Skeletal muscle tissue (tissue), 4 donors: Measurements from ENCODE around the gene LMBRD2. TPM values are rescaled to one million over a fixed set of nuclear protein-coding genes. Genes with fewer than 3 reads are reported as not detected.

Source experiments
- H3K27ac ChIP-seq: one replicate; pipeline ENCODE4 v1.7.0; 2013; ENCODE audit warnings: mild to moderate bottlenecking, low read depth, low read length, inconsistent platforms
- H3K27me3 ChIP-seq, 3 donors: one replicate each; pipeline ENCODE4 v1.7.0; 2013; ENCODE audit warnings: low read length in 3 of 3; ENCODE audit not compliant: control insufficient read depth in 3 of 3, insufficient read depth in 3 of 3
- H3K36me3 ChIP-seq, 3 donors: one replicate each; pipeline ENCODE4 v1.7.0; 2013; ENCODE audit warnings: low read length in 3 of 3; ENCODE audit not compliant: control insufficient read depth in 3 of 3, insufficient read depth in 3 of 3
- H3K4me1 ChIP-seq, 3 donors: one replicate each; pipeline ENCODE4 v1.7.0; 2013; ENCODE audit warnings: low read length in 3 of 3, mild to moderate bottlenecking in 3 of 3; ENCODE audit not compliant: control insufficient read depth in 3 of 3, insufficient read depth in 3 of 3
- H3K4me3 ChIP-seq, 3 donors: one replicate each; pipeline ENCODE4 v1.7.0; 2013; ENCODE audit warnings: low read length in 3 of 3
- H3K9ac ChIP-seq, 3 donors: one replicate each; pipeline ENCODE4 v1.7.0; 2013; ENCODE audit warnings: low read length in 3 of 3, mild to moderate bottlenecking in 3 of 3, moderate library complexity in 2 of 3, low read depth in 1 of 3
- H3K9me3 ChIP-seq, 3 donors: one replicate each; pipeline ENCODE4 v1.7.0; 2013; ENCODE audit warnings: low read length in 3 of 3; ENCODE audit not compliant: control insufficient read depth in 3 of 3
- total RNA-seq: library from RNA; depleted of rRNA; stranded (reverse); fragments of >200 nt; gene quantifications from one replicate; pipeline ENCODE4 v1.2.3, GENCODE V29; 2014
- donor health status: Osteomylitis.

Gene LMBRD2
- total RNA-seq, 1 donor from 2014 or later: 13.0 TPM

DNA sequence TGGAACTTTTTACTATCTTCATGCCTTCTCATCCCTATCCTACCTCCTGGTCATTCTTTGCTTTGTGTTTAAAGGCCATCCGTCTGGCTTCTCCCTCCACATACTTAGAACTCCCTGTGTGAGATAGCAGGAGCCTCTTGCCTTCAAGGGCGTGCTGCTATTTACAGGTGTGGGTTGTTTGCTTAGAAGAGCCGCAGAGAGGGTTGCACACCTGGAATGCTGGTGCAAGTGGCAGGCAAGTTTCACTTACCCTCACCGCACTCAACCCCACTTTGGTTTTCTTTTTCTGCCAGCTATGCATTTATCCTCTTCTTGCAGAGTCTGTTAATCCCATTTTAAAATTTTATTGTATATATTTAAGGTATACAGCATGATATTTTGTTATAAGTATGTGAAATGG is 12.8 kb upstream of the LMBRD2 start:
- Histone ChIP-seq H3K9me3 (no peaks in the 10 kb centered on the region), H3K36me3 (peaks cover 15 to 57% (median 47%) of the 10 kb centered on the region in 3 donors), H3K27me3 (no peaks in the 10 kb centered on the region), H3K9ac (no peak overlapping the region), H3K4me3 (no peak overlapping the region), H3K27ac (no peak overlapping the region), H3K4me1 (no peaks in the 10 kb centered on the region)

DNA sequence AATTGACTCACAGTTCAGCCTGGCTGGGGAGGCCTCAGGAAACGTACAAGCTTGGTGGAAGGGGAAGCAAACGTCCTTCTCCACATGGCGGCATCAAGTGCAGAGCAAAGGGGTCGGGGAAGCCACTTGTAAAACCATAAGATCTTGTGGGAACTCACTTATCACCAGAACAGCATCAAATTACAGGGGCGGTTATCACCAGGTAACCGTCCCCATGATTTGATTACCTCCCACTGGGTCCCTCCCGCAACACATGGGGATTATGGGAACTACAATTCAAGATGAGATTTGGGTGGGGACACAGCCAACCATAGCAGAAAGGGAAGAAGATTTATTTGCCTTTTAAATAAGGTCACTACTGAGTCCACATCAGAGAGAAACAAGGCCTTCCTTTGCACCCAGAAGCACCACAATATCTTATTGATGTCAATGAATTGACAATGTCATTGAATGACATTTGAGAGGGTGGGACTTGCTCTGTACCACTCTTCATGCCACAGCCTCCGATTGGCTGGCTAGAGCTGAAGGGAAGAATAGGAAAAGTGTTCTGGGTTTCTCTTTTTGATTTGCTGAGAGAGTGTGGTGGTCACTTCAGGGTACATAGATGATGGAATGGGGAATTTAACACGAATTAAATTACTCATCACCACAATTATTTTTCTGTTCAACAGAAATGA is 11.3 kb upstream of the LMBRD2 start:
- Histone ChIP-seq H3K36me3 (peaks cover 11 to 46% (median 40%) of the 10 kb centered on the region in 3 donors), H3K4me1 (peaks cover 0 to under 1% (median 0%) of the 10 kb centered on the region in 3 donors)

DNA sequence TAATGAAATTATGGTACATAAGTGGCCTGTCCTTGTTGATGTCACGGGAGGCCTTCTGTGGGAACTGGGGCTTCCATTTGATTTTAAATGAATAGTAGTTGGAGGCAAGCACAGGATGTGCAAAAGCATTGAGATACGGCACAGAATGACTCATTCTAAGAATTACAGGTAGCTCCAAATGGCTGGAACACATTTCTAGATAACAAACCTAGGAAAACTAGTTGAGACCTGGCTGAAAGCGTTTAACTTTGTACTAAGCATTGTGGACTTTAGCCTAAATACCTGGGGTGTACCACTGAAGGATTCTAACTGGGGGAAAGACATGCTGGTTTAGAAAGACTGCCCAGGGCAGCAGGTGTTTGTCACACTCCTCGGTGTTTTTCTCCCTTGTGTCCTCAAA is 9.7 kb upstream of the LMBRD2 start:
- no peak overlapping the region for H3K4me3 ChIP-seq

More for the DNA sequence above, 11.3 kb upstream of the LMBRD2 start:
- H3K27me3 ChIP-seq: no peaks in the 10 kb centered on the region
- H3K27ac ChIP-seq: no peak overlapping the region
- H3K9me3 ChIP-seq: no peaks in the 10 kb centered on the region
- no peak overlapping the region for H3K9ac ChIP-seq
- no peak overlapping the region for H3K4me3 ChIP-seq

DNA sequence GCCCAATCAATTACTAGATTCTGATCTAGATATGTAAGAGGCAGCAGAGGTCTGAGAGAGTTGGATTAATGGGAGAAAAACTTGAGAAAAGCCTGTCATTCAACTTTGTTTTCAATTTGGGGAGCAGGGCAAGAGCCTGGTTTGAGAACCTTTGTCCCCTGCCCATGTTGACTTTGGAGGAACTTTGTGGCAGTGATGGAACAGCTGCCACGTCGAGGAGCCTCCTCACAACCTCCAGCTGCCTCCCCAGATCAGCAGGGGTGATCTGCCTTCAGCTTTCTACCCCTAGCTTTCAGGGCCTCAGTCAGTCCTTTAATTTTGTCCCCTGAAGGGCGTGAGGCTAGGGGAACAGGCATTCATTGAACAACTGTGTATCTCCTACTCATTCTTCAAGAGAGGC is 8.9 kb upstream of the LMBRD2 start:
- Histone ChIP-seq H3K36me3 (peaks cover 11 to 31% (median 30%) of the 10 kb centered on the region in 3 donors), H3K4me1 (peaks cover 0 to 13% (median 9%) of the 10 kb centered on the region in 3 donors), H3K27me3 (no peaks in the 10 kb centered on the region), H3K9ac (no peak overlapping the region), H3K4me3 (no peak overlapping the region), H3K9me3 (no peaks in the 10 kb centered on the region), H3K27ac (no peak overlapping the region)

More for the DNA sequence above, 9.7 kb upstream of the LMBRD2 start:
- Histone ChIP-seq H3K9ac (no peak overlapping the region), H3K9me3 (no peaks in the 10 kb centered on the region), H3K27ac (no peak overlapping the region), H3K36me3 (peaks cover 11 to 34% (median 31%) of the 10 kb centered on the region in 3 donors), H3K27me3 (no peaks in the 10 kb centered on the region), H3K4me1 (peaks cover 0 to 6% (median 2%) of the 10 kb centered on the region in 3 donors)

DNA sequence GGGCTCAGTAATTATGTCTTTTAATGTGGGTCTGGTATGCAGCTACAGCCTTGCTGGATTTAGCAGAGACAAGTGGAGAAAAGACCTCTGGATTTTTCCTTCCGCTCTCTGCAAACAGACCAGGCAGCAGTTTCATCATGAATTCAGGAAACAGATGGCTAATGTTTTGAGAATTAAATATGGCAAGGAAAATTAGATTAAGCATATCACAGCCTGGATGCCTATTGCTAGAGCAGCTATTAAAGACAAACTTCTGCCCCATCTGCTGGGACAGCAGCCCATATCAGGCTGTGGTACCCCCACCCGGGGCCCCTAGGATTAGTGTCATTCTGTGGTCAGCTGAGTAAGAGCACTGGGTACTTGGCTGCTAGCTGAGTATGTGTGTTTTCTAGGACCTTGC is 6.5 kb upstream of the LMBRD2 start:
- H3K27ac ChIP-seq: no peak overlapping the region
- peaks cover 3 to 25% (median 23%) of the 10 kb centered on the region in 3 donors for H3K36me3 ChIP-seq
- no peak overlapping the region for H3K9ac ChIP-seq

DNA sequence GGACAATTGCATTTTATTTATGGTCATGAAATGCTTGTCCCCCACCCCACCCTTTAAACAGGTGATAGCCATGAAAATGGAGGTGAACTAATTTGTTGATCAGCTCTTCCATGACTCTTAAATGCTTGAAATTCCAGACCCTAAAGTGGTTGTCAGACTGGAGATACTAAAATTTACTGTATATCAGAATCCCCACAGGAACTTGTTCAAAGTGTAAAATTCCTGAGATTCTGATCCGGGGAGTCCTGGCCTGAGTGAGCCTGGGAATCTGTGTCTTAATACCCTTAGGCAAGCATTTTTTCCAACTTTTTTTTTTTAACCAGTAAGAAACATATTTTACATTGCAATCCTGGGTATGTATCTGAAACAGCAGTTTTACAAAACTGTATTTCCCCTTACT is 4.9 kb upstream of the LMBRD2 start:
- Histone ChIP-seq H3K27ac (peak overlapping the region; percentile 1), H3K4me1 (peaks cover 13 to 31% (median 19%) of the 10 kb centered on the region in 3 donors), H3K27me3 (no peaks in the 10 kb centered on the region), H3K36me3 (peaks cover 0 to 21% (median 18%) of the 10 kb centered on the region in 3 donors), H3K4me3 (no peak overlapping the region), H3K9ac (no peak overlapping the region), H3K9me3 (no peaks in the 10 kb centered on the region)

More for the DNA sequence above, 6.5 kb upstream of the LMBRD2 start:
- peaks cover 3 to 20% (median 12%) of the 10 kb centered on the region in 3 donors for H3K4me1 ChIP-seq
- no peak overlapping the region for H3K4me3 ChIP-seq
- H3K9me3 ChIP-seq: no peaks in the 10 kb centered on the region
- no peaks in the 10 kb centered on the region for H3K27me3 ChIP-seq

DNA sequence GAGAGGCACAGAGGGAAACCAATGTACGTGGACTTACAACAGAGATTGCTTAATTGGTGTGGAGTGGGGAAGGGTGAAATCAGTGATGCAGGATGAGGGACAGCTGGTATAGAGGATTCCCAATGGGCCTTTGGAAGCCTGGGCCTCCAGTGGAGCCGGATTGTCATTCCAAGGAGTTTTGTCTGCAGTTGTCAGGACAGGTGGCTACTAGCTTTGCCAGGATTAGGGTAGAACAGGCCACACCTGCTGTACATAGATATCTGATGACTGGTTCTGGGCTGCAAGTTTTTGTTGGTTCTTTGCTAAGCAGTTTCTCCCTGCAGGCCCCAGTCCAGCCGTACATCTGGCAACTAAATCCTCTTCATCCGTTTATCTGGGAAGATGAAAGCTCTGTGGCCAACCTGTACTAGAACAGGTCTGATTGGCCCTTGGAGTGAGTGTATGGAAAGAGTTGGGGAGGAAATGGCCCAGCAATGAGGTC is 4.5 kb upstream of the LMBRD2 start:
- Histone ChIP-seq H3K9ac (no peak overlapping the region), H3K4me1 (peaks cover 15 to 31% (median 19%) of the 10 kb centered on the region in 3 donors), H3K9me3 (no peaks in the 10 kb centered on the region), H3K4me3 (no peak overlapping the region), H3K27me3 (no peaks in the 10 kb centered on the region), H3K36me3 (peaks cover 0 to 18% (median 15%) of the 10 kb centered on the region in 3 donors), H3K27ac (peak overlapping the region; percentile 1)

DNA sequence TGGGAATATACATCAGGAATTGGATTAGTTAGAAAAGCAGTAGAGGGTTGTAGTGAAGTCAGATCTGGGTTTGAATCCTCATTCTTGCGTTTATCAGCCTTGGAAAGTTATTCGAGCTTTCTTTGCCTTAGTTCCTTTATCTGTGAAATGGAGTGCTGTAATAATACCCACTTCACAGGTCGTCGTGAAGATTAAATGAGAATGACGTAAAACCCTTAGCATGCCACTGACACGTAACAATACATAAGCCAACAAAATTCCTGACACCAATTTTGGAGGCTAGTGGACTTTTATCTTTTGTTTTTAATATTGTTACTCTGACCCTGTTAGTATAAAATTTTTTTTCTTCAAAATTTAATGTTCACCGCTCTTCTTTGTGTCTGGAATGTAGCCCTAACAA is 3.6 kb upstream of the LMBRD2 start:
- peaks cover 0 to 15% (median 14%) of the 10 kb centered on the region in 3 donors for H3K36me3 ChIP-seq
- no peak overlapping the region for H3K4me3 ChIP-seq
- H3K27ac ChIP-seq: no peak overlapping the region
- peaks cover 22 to 38% (median 25%) of the 10 kb centered on the region in 3 donors for H3K4me1 ChIP-seq
- H3K27me3 ChIP-seq: no peaks in the 10 kb centered on the region
- H3K9ac ChIP-seq: no peak overlapping the region
- H3K9me3 ChIP-seq: no peaks in the 10 kb centered on the region

DNA sequence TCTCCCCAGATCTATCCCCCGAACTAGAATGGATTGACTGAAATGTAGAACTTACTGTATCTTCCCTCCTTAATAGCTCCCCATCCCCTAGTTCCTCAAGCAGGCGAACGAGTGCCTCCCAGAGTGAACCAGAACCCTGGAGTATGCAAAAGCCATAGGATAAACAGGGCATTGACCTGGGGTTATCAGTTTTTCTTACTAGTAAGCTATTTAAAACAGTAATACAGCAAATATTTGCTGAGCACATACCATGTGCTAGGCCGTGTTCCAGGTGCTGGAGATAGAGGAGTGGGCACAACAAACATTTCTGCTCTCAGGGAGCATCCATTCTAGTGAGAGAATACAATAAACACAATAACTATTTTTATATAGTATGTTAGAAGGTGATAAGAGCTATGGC is 2.0 kb upstream of the LMBRD2 start:
- H3K27ac ChIP-seq: no peak overlapping the region
- H3K4me1 ChIP-seq: peaks cover 22 to 38% (median 27%) of the 10 kb centered on the region in 3 donors
- H3K9me3 ChIP-seq: no peaks in the 10 kb centered on the region
- peaks cover 0 to 15% (median 10%) of the 10 kb centered on the region in 3 donors for H3K36me3 ChIP-seq
- peak overlapping the region in 1 of 3 donors; percentile 93 for H3K4me3 ChIP-seq
- H3K9ac ChIP-seq: no peak overlapping the region
- H3K27me3 ChIP-seq: no peaks in the 10 kb centered on the region

DNA sequence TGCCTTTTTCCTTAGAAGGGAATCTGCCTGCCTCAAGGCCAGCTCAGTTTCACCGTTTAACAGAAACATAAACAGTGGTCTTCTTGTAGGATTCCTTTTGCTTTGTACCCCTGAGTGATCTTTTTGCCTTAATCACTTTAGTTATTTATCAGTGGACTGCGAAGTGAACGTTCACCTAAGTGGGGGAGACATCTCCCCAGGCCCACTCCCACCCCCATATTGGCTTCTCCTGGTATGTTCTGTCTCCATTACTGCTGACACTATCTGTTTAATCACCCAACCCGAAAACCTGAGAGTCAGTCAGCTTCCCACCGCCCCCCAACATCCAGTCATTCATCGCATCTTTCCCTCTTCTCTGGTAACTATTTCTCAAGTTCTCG is 1.6 kb upstream of the LMBRD2 start:
- Histone ChIP-seq H3K4me1 (peaks cover 22 to 38% (median 27%) of the 10 kb centered on the region in 3 donors), H3K9me3 (no peaks in the 10 kb centered on the region), H3K36me3 (peaks cover 0 to 15% (median 10%) of the 10 kb centered on the region in 3 donors), H3K27ac (no peak overlapping the region), H3K27me3 (no peaks in the 10 kb centered on the region), H3K9ac (no peak overlapping the region), H3K4me3 (peak overlapping the region; percentile 16 to 94 (median 93))
